K562 (cell line): ENCODE data around the gene KLHL25. TPM values are rescaled to one million over a fixed set of nuclear protein-coding genes. Genes with fewer than 3 reads are reported as not detected.

Experiments used
- CXXC5 ChIP-seq: fragments of 250-450 bp; sonication (Bioruptor Pico); IDR thresholded peaks from 2 replicates; pipeline ENCODE4 v1.8.0; 2022; ENCODE audit warnings: inconsistent platforms, mild to moderate bottlenecking, moderate library complexity
- FOS ChIP-seq: IDR thresholded peaks from 3 replicates; pipeline ENCODE4 v1.6.1; 2011; ENCODE audit not compliant: insufficient read length; ENCODE audit errors: extremely low read depth
- HMG20A ChIP-seq: fragments of 450-650 bp; formaldehyde crosslinking; conservative IDR thresholded peaks from 2 replicates; pipeline ENCODE4 v1.4.0; 2020; ENCODE audit warnings: mild to moderate bottlenecking, mixed read lengths
- MAZ ChIP-seq, 2 experiments: fragments of 450-650 bp in 1 of 2; sonication (generic) in 1 of 2; formaldehyde crosslinking; IDR thresholded peaks in 1 of 2; conservative IDR thresholded peaks in 1 of 2; 2 replicates each; pipeline versions ENCODE4 v1.4.0 to v1.5.0; 2020; ENCODE audit warnings: mild to moderate bottlenecking in 1 of 2, missing genetic modification reagents in 1 of 2
- SP1 ChIP-seq: sonication (generic); formaldehyde crosslinking; IDR thresholded peaks from 2 replicates; pipeline ENCODE4 v1.8.1; 2022; ENCODE audit warnings: mild to moderate bottlenecking, missing genetic modification reagents
- SP2 ChIP-seq: IDR thresholded peaks from 2 replicates; pipeline ENCODE4 v1.6.1; 2011; ENCODE audit warnings: mild to moderate bottlenecking, low read depth, low read length, moderate library complexity; ENCODE audit not compliant: poor library complexity, severe bottlenecking; ENCODE audit errors: extremely low read depth
- ZNF695 ChIP-seq: fragments of 450-650 bp; formaldehyde crosslinking; IDR thresholded peaks from 2 replicates; pipeline ENCODE4 v1.4.0; 2020; ENCODE audit warnings: mild to moderate bottlenecking, moderate library complexity
- polyA plus RNA-seq, 8 experiments: library from polyadenylated mRNA; depleted of rRNA in 4 of 8; stranded (reverse) in 5 of 8; unstranded in 3 of 8; fragments of >200 nt; fragmentation: Nextera tagmentation in 2 of 8; fragmentation: Illumina TruSeq in 1 of 8; extraction: Ambion mirVana in 2 of 8; extraction: Trizol in 1 of 8; gene quantifications; 2 replicates each; pipeline versions ENCODE4 v1.2.1 to v1.2.3, GENCODE V29; 2011 to 2014; ENCODE audit warnings: inconsistent platforms in 1 of 8, missing spikeins in 1 of 8
- total RNA-seq, 7 experiments: library from RNA; depleted of rRNA in 6 of 7; stranded (reverse); fragments of >200 nt in 6 of 7; fragmentation: Illumina TruSeq in 2 of 7; extraction: Trizol in 2 of 7; gene quantifications; 2 replicates each; pipeline versions ENCODE4 v1.2.1 to v1.2.3, GENCODE V29; 2011 to 2021; ENCODE audit warnings: low replicate concordance in 1 of 7
- TF ChIP-seq, protein P1 (sequence below): fragments of 450-650 bp; IDR thresholded peaks from 2 replicates; pipeline ENCODE4 v1.6.1; 2016
- TF ChIP-seq, protein P2 (sequence below): sonication (generic); formaldehyde crosslinking; IDR thresholded peaks from 2 replicates; pipeline ENCODE4 v1.8.0; 2022; ENCODE audit warnings: missing genetic modification reagents, mild to moderate bottlenecking, borderline replicate concordance

Gene KLHL25
- total and polyA plus RNA-seq, 9 of the 15 experiments (the other 6 are each of a cell fraction or from before 2014, with no cell fraction given): 0.04 to 0.14 (median 0.10) TPM; not detected in 3

GRCh38 chr15:85794598-85795336 lies at the start of gene KLHL25 (continued):
- peak; percentile 69 to 70; a peak in 2 of 4 replicates for TF ChIP-seq MAZ (CRISPR knock-in tag; conservative IDR thresholded peaks at IDR 0.05 in 1 of 2, IDR thresholded peaks at IDR 0.05 in 1 of 2)
- TF ChIP-seq CXXC5 (CRISPR knock-in tag): peak; percentile 52; the same call in 1 of the 2 replicates
- TF ChIP-seq, protein P1, sequence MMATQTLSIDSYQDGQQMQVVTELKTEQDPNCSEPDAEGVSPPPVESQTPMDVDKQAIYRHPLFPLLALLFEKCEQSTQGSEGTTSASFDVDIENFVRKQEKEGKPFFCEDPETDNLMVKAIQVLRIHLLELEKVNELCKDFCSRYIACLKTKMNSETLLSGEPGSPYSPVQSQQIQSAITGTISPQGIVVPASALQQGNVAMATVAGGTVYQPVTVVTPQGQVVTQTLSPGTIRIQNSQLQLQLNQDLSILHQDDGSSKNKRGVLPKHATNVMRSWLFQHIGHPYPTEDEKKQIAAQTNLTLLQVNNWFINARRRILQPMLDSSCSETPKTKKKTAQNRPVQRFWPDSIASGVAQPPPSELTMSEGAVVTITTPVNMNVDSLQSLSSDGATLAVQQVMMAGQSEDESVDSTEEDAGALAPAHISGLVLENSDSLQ: peak; percentile 98
- TF ChIP-seq SP1 (CRISPR knock-in tag): peak; percentile 39; the same call in 1 of the 2 replicates
- peak; percentile 83 for TF ChIP-seq SP2
- peak; percentile 92 for TF ChIP-seq FOS
- no peak for TF ChIP-seq HMG20A (CRISPR knock-in tag)
- TF ChIP-seq ZNF695: no peak
- TF ChIP-seq, protein P2, sequence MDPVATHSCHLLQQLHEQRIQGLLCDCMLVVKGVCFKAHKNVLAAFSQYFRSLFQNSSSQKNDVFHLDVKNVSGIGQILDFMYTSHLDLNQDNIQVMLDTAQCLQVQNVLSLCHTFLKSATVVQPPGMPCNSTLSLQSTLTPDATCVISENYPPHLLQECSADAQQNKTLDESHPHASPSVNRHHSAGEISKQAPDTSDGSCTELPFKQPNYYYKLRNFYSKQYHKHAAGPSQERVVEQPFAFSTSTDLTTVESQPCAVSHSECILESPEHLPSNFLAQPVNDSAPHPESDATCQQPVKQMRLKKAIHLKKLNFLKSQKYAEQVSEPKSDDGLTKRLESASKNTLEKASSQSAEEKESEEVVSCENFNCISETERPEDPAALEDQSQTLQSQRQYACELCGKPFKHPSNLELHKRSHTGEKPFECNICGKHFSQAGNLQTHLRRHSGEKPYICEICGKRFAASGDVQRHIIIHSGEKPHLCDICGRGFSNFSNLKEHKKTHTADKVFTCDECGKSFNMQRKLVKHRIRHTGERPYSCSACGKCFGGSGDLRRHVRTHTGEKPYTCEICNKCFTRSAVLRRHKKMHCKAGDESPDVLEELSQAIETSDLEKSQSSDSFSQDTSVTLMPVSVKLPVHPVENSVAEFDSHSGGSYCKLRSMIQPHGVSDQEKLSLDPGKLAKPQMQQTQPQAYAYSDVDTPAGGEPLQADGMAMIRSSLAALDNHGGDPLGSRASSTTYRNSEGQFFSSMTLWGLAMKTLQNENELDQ (CRISPR knock-in tag): no peak
